GM19455 (cell line): Measurements from ENCODE around the gene SLC2A13.
A peak's percentile ranks its signal among the peaks of the same experiment; 100 is the strongest.

Experiments used
- ATAC-seq: cut with Tn5 transposase; IDR thresholded peaks from one replicate; pipeline ENCODE4 v1.9.1; 2021; ENCODE audit not compliant: unreplicated experiment

Gene SLC2A13

GRCh38 chr12:40002178-40003169, 103.4 kb downstream of the SLC2A13 start:
- ATAC-seq = no peak

- no peak for ATAC-seq
Observed at GRCh38 chr12:40001406-40001805, 104.5 kb downstream of the SLC2A13 start.

- ATAC-seq = no peak
Observed at GRCh38 chr12:40000884-40001283, 105.0 kb downstream of the SLC2A13 start.

- ATAC-seq = no peak
Observed at GRCh38 chr12:39993268-39993667, 112.6 kb downstream of the SLC2A13 start.

GRCh38 chr12:39990122-39991101, 115.5 kb downstream of the SLC2A13 start:
- ATAC-seq = peak; percentile 95

GRCh38 chr12:39989501-39989900, 116.4 kb downstream of the SLC2A13 start:
- ATAC-seq = no peak

GRCh38 chr12:39988574-39988973, 117.3 kb downstream of the SLC2A13 start:
- no peak for ATAC-seq

GRCh38 chr12:39986674-39987073, 119.2 kb downstream of the SLC2A13 start:
- no peak for ATAC-seq

GRCh38 chr12:39984670-39985069, 121.2 kb downstream of the SLC2A13 start:
- ATAC-seq = no peak

- no peak for ATAC-seq
Observed at GRCh38 chr12:39975374-39975918, 130.4 kb downstream of the SLC2A13 start.

- no peak for ATAC-seq
Observed at GRCh38 chr12:39972119-39972518, 133.8 kb downstream of the SLC2A13 start.

- ATAC-seq = no peak
Observed at GRCh38 chr12:39971348-39971747, 134.5 kb downstream of the SLC2A13 start.

- ATAC-seq = no peak
Observed at GRCh38 chr12:39966721-39967120, 139.2 kb downstream of the SLC2A13 start.

- ATAC-seq = no peak
Observed at GRCh38 chr12:39966256-39966655, 139.6 kb downstream of the SLC2A13 start.

- ATAC-seq = no peak
Observed at GRCh38 chr12:39959467-39959866, 146.4 kb downstream of the SLC2A13 start.

GRCh38 chr12:39959031-39959430, 146.8 kb downstream of the SLC2A13 start:
- ATAC-seq = no peak

GRCh38 chr12:39958377-39958776, 147.5 kb downstream of the SLC2A13 start:
- ATAC-seq = no peak

GRCh38 chr12:39956725-39957124, 149.2 kb downstream of the SLC2A13 start:
- no peak for ATAC-seq

- no peak for ATAC-seq
Observed at GRCh38 chr12:39946361-39947280, 159.3 kb downstream of the SLC2A13 start.

- ATAC-seq = no peak
Observed at GRCh38 chr12:39937119-39937518, 168.8 kb downstream of the SLC2A13 start.
